ENCODE measurements around the gene RNF215.
"Not testable (repeated sequence)": the region's sequence is repeated elsewhere in the genome, so short reads cannot be mapped to it uniquely, and the experiment has no call there.

The RNF215 gene

DNA sequence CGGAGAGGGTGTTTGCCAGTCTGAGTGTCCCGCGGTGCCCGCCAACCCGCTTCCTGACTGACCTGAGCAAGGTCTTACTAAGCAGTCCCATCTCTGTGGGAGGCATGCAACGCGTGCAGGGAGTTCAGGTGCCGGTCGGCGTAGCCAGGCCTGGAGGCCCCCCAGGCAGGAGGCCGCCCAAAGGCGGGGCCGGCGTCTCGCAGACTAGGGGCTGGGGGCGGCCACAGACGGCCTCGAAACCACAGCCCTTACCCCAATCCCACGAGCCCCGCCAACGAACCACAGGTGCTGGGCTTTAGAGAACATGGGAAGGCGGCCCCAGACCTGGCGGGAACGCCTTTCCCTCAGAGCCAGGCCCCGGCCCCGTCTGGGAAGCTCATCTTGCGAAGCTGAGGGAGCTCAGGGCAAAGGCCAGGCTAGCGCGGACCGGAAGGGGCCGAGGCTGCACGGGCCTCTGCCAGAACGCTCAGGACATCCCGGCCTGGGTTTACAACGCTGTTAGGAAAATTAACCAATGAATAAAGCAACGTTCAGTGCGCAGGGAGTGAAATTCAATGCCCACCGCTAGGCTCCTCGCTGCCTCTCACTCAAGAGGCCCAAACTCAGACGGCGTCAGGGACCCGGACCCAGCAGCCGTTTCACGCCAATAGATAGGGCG, 36.2 kb upstream of the RNF215 start:
- DNase-seq: peak in 16 of 42 donors; percentile 29 to 69 (median 50)
- intact Hi-C loops (cut with DNase I): loop anchor here (10.0 kb wide), 1 partner anchor 161 kb away; no protein-coding TSS in a partner anchor

DNA sequence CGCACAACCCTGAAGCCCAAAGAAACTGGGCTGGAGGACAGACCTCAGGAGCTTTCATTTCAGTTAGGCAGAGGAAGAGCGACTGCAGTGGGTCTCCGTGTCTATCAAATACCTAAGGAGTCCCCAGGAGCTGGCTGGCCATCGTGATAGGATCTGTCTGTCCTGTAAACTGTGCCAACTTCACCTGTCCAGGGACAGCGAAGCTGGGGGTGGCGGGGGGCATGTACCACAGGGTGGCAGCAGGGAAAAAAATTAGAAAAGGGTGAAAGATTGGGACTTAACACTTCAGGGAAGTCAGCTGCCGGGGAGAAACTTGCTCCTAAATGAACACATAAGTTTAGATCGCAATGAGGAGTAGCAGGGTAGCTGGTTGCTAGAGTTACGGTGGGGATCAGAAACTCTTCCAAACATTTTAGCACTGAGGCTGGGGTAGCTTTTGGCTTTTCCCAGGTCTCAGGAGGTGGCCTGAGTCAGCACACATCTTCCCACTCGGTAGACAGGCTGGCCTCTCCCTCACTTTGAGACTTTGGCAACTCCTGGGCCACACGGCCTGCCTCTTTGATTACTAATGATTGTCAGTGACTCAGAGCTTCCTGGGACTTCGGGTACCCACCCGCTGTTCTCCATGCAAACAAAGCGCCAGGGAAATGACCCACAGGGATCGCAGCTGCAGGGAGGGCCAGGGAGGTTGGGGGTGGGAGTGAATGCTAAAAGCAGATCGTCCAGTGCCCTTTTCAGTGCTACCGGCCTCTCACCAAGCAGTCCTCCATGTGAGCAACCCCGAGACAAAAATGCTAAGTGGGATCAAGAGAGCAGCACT, 35.5 kb upstream of the RNF215 start:
- intact Hi-C loops (cut with DNase I): loop anchor here (10.0 kb wide), 1 partner anchor 162 kb away; no protein-coding TSS in a partner anchor

DNA sequence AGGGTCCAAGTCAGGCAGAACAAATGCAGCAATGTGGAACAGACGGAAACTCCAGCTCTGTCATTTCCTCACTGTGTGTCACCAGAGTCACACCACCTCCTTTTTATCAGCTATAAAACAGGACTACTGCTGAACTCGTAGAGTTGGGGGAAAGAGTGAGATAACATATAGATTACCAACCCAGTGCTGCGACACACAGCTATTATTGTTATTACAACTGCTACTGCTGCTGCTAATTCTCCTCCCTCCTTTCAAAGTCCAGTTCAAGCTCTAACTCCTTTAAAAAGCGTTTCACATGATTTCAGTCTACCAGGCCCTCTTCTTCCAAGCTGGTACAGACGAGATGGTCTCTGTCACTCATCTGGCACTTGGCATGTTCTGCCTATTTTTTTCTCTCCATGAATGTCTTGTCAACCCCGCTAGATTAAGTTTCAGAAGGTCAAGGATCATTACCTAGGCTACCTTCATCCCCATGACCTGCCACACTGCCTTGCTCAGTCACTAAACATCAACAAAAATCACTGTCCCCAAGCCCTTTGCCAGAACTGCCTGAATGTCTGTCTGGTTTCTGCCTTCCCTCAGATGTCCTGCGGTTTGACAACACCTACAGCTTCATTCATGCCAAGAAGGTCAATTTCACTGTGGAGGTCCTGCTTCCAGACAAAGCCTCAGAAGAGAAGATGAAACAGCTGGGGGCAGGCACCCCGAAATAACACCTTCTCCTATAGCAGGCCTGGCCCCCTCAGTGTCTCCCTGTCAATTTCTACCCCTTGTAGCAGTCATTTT, 34.7 kb upstream of the RNF215 start:
- no peak for DNase-seq
- intact Hi-C loops (cut with DNase I): loop anchor here (10.0 kb wide), 1 partner anchor 163 kb away; no protein-coding TSS in a partner anchor

More for the DNA sequence above, 35.5 kb upstream of the RNF215 start:
- DNase-seq: peak in 38 of 42 donors; percentile 24 to 88 (median 56)

DNA sequence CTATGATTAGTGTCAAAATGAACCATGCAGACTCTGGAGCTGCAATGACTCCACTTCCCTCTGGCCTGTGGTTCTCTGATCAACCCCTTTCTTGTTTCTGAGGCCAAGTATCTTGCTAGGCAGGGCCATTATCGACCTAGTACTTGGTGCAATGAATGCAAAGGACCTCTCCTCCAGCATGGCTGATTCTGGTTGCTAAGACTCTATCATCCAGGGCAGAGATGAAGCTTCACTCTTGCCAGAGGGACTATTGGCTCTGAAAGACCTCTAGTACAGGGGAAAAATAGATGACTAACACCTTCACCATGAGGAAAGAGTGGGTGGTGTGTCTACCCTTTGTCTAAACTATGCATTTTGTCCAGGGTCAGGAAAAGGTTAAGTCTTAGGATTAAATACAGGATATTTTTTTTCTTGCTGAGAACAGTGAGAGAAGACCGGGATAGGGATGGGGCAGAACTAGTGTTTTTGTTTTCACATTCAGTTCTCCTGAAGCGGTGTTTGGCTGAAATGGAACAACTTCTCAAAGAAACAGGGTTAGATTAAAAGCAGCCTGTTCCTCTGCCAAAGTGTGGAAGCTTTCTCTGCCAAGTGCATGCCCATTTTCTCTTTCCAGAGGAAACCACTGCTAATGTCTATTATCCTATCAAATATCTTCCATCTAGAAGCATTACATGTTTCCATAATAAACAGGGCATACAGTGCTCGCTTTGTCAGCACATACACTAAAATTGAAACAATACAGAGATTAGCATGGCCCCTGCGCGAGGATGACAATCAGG, 33.3 kb upstream of the RNF215 start:
- intact Hi-C loops (cut with DNase I): loop anchor here (10.0 kb wide), 1 partner anchor 164 kb away; no protein-coding TSS in a partner anchor
- DNase-seq: no peak

DNA sequence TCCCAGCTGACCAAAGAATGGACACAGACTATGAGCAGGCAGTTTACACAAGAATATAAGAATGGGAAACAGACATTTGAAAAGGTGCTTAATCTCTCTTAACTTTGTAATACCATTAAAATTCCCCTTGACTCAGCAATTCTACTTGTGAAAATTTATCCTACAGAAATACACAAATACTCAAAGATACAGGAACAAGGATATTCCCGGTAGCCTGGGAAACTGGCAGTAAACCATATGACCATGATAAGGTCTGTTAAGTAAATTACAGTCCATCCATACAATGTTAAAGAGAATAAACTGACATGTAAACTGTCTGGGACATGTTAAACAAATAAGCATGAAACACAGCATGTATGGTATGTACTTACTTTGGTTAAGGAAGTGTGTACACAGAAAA, 29.6 kb upstream of the RNF215 start:
- intact Hi-C loops (cut with DNase I): no loop called here
- DNase-seq: no peak

DNA sequence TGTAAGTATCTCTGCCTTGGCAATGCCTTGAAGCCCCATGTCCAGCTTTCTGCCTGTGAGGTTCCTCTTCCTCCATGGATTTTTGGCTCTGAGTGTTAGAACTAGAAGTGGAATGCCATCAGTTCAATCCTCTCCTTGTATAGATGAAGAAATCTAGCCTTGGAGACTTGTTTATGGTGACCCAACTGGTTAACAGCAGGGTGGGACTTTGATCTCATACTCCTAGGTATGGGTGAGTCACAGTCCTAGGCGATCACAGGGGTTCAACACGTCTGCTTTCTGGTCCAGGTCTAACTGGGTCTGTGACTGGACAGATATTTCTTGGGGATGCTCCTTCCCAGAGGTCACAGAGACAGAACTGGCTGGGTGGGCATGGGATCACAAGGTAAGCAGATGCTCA, 29.2 kb upstream of the RNF215 start:
- no peak for DNase-seq
- intact Hi-C loops (cut with DNase I): no loop called here

DNA sequence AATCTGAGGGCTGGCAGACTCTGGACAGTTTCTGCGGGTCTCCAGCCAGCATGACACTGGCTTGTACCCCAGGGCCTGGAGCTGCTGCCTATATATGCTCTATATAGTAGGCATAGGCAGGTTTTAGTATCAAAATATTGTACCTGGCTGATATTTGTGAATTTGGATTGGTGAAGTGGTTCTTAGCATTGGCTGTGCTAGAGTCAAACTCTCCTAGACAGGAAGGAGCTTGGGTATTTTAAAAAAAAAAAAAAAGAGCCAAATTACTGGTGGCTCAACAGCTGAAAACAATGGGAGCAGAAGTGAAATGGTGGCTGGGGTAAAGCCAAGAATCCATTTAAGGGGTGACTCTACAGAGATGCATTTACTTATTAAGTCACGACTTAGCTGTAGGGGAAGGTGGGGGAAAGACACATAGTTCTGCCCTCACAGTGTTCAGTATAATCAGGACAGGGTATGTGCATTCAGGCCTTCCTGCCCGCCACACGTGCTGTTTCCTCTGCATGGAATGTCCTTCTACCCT, 27.4 kb upstream of the RNF215 start:
- DNase-seq: no peak
- intact Hi-C loops (cut with DNase I): no loop called here

DNA sequence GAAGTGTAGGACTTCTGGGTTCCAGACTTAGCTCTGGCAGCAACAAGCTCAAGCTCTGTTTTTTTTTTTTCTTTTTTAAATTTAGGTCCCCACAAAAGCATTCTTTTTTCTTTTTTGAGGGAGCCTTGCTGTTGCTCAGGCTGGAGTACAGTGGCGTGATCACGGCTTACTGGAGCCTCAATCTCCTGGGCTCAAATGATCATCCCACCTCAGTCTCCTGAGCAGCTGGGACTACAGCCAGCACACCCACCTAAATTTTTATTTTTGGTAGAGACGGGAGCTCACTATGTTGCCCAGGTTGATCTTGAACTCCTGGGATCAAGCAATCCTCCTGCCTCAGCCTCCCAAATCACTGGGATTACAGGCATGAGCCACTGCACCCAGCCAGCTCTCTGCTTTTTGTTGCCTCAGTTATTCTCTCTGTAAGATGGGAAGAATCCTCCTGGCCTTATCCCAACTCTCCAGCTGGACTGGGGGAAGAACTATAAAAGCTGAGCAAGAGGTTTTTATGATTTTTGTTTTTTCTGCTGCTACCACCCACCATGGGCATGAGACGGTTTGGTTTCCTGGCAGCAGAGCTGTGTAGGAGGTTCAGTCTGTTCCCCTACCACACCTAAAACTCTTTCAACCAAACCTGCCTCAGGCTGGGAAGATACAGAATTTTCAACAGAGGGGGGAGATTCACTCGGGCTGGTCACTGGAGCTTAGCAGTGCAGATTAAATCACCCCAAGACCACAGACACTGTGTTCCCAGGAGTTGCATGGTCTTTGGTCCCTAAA, 26.7 kb upstream of the RNF215 start:
- intact Hi-C loops (cut with DNase I): no loop called here
- peak in 15 of 42 donors; percentile 27 to 80 (median 54) for DNase-seq

DNA sequence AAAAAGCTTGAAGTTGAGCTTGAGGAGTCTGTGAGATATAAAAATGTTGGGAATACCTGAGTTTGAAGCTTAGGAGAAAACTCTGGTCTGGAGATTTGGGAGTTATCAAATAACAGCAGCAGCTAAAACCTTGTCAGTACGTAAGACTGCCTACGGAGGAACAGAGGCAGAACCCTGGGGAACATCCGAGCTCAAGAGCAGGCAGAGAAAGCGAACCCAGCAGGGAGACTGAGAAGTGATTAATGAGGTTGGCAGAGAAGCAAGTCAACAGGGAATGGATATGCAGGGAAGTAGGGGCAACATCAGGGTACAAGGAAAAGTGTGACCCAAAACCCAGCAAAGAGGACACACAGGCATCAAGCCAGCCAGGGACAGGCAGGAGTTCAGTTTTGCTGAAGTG, 25.8 kb upstream of the RNF215 start:
- DNase-seq: peak in 1 of 42 donors; percentile 64
- intact Hi-C loops (cut with DNase I): no loop called here

DNA sequence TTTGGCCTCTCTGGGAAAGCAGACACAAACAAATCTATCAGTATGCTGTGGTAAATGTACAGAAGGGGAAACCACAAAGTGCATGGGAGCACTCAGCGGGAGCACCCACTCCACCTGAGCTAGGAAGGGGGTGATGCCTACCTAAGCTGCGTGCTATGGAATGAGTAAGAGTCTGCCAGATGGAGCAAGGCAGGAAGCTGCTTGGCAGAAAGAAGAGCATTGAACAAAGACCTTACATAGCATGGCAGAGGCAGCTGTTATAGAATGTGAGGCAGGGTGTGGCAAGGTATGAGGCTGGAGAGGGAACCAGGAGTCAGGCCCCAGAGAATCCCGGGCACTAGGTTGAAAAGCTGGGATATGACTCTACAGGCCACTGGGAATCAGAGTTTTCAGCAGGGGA, 24.6 kb upstream of the RNF215 start:
- peak in 14 of 42 donors; percentile 24 to 71 (median 42) for DNase-seq
- intact Hi-C loops (cut with DNase I): no loop called here

DNA sequence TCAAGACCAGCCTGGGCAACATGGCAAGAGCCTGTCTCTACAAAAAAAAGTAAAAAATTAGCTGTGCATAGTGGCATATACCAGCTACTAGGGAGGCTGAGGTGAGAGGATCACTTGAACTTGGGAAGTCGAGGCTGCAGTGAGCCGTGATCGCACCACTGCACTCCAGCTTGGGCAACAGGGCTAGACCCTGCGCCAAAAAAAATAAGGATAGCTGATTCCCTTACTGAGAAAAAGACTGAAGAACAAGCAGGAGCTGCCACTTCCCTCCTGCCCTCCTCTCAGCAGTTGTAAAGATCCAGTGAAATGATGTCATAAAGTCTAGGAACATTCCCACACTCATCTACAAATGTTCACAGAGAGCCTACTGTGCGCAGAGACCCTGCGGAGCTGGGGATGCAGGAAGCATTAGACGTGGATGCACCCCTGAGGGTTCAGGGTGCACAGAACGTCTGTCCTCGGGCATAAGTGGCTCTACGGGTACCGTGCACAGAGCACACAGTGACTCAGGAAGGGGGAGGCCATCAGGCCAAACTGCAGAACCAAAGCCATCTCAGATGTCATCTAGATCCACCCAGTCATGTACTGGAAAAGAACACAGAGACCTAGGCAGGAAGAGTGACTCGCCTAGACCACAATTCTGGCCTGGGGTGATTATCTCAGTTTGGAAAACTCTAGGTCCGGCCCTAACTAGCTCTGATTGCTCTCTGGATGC, 21.3 kb upstream of the RNF215 start:
- intact Hi-C loops (cut with DNase I): no loop called here
- DNase-seq: no peak

DNA sequence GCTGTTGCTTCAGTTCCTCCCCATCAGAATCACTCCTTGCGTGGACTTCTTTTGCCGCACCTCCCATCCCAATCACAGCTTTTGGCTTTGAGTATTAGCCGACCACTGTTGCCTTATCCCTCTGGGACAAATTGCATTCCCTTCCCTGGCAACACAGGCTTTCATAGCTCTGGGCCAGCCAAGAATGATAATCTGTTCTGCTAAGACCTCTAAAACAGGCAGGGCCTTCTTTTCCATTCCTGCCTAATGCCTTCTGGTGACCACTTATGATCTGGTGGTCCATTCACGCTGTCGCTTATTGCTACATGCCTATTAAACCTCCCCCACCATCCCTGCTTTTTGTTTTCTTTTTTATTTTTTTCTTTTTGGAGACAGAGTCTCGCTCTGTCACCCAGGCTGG, 19.2 kb upstream of the RNF215 start:
- no peak for DNase-seq
- intact Hi-C loops (cut with DNase I): no loop called here

DNA sequence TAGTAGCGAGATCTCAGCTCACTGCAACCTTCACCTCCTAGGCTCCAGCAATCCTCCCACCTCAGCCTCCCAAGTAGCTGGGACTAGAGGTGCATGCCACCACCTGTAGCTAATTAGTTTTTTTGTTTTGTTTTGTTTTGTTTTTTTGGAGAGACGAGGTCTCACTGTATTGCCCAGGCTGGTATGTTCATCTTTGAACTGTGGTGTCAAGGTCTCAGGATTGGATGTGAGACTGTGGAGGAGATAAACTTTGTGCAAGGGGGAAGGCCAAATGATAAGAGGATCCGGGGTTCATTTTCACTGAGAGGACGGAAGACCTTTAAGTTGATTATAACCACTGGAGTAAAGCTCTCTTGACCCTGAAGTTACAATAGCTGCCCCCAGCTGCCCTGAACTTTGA, 18.5 kb upstream of the RNF215 start:
- no peak for DNase-seq
- intact Hi-C loops (cut with DNase I): no loop called here

DNA sequence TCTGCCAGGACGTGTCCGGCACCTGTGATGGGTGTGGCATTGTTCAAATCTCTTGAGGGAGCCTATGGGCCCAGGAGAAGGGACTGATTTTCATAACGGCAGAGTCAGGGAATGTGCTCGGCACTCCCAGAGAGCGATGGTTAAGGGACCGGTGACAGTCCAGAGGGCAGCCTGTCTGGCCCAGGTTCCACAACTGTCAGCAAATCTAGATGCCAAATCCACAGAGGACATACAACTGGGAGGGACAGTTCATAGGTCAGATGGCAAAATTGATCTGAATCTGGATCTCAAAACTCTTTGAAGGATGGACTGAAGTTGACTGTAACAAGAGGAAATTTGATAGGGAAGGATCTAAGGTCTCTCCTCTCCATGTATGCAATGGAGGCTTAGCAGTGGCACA, 17.1 kb upstream of the RNF215 start:
- DNase-seq: no peak
- intact Hi-C loops (cut with DNase I): no loop called here

DNA sequence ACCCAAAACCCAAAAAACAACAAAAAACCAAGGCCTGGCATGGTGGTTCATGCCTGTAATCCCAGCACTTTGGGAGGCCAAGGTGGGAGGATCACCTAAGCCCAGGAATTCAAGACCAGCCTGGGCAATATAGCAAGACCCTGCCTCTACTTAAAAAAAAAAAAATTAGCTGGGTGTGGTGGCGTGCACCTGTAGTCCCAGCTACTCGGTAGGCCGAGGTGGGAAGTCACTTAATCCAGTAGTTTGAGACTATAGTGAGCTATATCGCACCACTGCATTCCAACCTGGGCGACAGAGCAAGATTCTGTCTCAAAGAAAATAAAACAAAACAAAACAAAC, 15.5 kb upstream of the RNF215 start:
- DNase-seq; intact Hi-C loops (cut with DNase I): not testable (repeated sequence)

DNA sequence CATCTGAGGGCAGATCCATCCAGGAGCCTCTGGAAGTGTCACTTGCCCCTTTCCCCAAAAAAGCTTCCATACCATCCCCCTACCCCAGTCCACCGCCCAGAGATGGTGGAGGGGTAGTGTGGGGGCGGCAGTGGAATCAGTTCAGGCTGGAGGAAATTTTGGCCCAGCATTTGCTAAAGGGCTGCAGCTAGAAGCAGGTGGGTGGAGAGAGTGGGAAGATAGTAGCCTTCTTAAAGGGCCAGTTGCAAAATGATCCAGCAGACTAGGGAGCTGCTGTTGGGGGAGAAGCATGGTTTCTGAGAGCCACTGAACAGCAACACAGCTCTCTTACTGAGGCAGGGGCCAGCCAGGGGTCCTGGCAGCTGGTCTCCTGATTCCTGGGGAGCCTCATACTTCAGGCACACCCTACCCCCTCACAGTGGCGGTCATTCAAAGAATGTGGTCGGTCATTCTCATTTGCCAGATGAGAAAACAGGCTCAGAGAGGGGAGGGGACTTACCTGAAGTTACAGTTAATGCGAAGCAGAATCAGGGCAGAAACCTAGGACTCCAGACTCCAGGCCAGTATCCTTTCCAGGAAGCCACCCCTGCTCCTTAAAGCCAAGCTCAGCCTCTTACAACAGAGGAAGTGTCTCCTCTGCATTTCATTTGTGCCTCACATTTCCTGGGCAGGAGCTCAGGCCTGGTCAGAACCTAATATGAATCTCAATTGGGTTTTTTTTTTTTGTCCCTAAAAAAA, 15.0 kb upstream of the RNF215 start:
- intact Hi-C loops (cut with DNase I): no loop called here
- DNase-seq: peak in 1 of 42 donors; percentile 52

DNA sequence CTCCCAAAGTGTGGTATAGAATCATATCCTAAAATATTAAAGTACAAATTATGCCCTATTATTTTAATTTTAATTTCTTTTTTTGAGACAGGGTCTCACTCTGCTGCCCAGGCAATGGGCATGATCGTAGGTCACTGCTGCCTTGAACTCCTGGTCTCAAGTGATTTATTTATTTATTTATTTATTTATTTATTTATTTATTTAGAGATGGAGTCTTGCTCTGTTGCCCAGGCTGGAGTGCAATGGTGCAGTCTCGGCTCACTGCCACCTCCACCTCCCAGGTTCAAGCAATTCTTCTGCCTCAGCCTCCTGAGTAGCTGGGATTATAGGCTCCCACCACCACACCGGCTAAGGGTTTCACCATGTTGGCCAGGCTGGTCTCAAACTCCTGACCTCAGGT, 13.8 kb upstream of the RNF215 start:
- DNase-seq; intact Hi-C loops (cut with DNase I): not testable (repeated sequence)
